ENCODE results near the gene BTBD9.

Gene BTBD9

DNA sequence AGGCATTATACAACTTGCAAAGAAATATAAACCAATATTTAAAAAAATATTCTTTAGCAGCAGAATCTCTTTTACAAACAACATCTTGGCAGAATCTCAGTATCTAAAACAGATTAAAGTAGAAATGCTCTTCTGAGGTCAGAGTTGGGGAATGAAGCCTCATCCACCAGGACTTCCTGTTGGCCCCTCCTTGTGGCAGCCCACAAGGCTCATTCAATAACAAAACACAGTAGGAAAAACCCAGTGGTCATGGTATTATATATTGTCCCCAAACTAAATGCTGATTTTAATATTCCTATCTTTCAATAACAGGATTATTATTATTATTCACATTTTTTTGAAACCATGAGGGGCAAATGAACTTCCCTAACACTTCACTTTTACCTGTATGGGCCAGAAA lies 368.6 kb downstream of the BTBD9 start:
- TF ChIP-seq, protein P1, sequence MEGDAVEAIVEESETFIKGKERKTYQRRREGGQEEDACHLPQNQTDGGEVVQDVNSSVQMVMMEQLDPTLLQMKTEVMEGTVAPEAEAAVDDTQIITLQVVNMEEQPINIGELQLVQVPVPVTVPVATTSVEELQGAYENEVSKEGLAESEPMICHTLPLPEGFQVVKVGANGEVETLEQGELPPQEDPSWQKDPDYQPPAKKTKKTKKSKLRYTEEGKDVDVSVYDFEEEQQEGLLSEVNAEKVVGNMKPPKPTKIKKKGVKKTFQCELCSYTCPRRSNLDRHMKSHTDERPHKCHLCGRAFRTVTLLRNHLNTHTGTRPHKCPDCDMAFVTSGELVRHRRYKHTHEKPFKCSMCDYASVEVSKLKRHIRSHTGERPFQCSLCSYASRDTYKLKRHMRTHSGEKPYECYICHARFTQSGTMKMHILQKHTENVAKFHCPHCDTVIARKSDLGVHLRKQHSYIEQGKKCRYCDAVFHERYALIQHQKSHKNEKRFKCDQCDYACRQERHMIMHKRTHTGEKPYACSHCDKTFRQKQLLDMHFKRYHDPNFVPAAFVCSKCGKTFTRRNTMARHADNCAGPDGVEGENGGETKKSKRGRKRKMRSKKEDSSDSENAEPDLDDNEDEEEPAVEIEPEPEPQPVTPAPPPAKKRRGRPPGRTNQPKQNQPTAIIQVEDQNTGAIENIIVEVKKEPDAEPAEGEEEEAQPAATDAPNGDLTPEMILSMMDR (IDR thresholded peaks at IDR 0.05; ENCODE audit: insufficient read depth, missing control alignments) = no peak
- FAIRE-seq = no peak
- DNase-seq (ENCODE audit: insufficient read length, low spot score) = no peak

DNA sequence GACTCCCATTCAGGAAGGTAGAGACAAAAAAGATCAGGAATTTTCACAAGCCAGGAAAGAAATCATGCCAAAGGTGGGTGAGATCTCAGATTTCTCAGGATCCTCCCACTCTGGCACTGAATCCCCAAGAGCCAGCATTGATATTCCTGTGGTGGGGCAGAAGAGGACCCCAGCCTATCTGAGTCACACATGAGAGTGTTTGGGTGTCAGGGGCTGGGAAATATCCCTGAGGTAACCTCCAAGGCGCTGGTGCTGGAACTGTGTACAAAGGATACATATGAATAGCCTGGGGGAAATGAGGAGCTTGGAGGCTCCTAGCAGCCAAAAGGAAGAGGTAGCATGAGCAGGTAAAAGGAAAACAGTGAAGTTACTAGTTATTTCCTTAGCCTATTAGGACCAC lies 369.4 kb downstream of the BTBD9 start:
- no peak for DNase-seq (ENCODE audit: insufficient read length, low spot score)
- no peak for FAIRE-seq
- TF ChIP-seq, protein P1 (IDR thresholded peaks at IDR 0.05; ENCODE audit: insufficient read depth, missing control alignments) = no peak

DNA sequence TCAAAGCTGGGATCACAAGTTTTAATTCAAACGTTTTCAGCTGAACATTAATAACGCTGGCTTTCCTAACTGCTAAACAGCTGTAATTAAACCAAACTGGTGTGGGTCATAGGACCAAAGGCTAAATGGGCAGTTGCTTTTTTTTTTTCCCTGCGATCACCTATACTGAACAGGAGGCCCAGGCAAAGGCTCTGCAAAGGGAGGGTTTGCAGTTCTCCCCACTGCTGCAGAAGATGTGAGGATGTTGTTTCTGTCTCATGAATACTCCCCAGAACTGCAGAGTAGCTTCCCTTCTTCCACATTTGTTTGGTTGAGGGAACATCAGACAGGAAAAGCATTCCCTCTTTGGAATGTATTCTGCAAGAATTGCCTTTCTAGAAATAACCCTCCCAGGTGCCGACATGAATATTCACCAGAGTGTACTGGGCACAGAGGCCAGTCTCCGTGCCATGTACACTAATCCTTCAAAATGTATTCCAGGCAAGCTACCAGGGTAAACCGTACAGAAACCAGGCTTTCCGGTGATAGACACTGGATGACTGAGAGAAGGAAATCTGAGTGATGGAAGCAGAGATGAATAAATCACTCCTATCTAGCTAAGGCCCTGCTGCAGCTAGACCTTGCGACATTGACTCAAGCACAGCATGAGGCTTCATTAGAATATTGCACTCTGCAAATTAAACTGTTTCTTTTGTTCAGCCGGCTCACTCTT lies 370.1 kb downstream of the BTBD9 start:
- FAIRE-seq = no peak

DNA sequence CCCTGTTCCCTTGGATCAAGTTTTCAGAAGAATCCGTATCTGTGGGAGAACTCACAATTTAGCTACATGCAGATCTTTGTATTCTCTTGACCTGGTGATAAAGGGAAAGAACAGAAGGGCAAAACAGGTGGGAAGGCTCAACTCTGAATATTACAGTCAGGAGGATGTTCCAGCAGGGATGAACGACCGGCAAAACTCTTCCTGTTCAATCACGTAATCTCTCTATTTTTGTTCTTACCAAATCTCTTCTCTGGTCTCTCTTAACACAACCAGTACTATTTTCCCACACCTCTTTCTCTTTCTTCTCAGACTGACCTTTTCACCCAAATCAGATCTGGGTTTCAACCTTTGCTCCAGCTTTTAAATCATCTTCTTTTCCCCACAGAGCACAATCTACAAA lies 371.4 kb downstream of the BTBD9 start:
- no peak for DNase-seq (ENCODE audit: insufficient read length, low spot score)
- TF ChIP-seq, protein P1 (IDR thresholded peaks at IDR 0.05; ENCODE audit: insufficient read depth, missing control alignments) = no peak
- no peak for FAIRE-seq

More for the DNA sequence above, 370.1 kb downstream of the BTBD9 start:
- TF ChIP-seq, protein P1 (IDR thresholded peaks at IDR 0.05; ENCODE audit: insufficient read depth, missing control alignments) = no peak
- DNase-seq (ENCODE audit: insufficient read length, low spot score) = no peak

DNA sequence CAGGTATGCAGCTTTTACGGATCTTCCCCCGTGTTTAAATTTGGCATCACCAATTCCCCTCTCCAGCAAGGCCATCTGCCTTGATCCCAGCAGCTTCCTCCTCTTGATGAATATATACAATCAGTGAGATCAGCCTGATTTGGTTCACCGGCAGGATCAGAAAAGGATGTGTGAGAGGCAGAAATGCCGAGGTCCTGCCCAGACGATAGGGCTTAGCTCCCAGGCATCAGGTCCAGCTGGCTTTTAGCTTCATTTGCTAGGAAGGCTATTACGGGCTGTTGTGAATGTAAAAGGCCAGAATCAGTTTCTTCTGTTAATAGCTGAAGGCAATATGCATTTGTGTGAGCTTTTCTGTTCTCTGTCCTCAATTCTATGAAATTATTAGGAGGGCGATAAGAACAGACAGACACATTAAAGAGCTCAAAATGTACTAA lies 372.8 kb downstream of the BTBD9 start:
- DNase-seq (ENCODE audit: insufficient read length, low spot score) (no peak), FAIRE-seq (no peak)
- TF ChIP-seq, protein P1 (IDR thresholded peaks at IDR 0.05; ENCODE audit: insufficient read depth, missing control alignments) = no peak

DNA sequence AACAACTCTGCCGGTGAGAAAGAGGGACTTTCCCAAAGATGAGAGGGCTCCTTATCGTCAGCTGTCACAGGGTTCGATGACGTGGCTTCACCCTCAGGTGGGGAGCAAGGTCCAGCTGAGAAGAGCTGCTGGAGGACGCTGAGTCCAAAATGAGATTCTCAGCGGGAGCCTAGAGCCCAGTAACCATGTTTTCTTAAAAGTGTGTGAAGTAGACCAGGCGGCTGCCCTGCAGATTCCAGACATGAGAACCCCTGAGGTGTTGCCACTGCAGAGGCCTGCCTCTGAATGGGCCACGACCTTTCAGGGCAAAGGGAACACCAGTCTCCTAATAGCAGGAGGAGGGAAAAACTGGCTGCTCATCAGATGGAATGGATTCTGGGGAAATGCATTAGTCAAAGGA lies 375.1 kb downstream of the BTBD9 start:
- no peak for DNase-seq (ENCODE audit: insufficient read length, low spot score)
- no peak for FAIRE-seq
- TF ChIP-seq, protein P1 (IDR thresholded peaks at IDR 0.05; ENCODE audit: insufficient read depth, missing control alignments) = no peak

DNA sequence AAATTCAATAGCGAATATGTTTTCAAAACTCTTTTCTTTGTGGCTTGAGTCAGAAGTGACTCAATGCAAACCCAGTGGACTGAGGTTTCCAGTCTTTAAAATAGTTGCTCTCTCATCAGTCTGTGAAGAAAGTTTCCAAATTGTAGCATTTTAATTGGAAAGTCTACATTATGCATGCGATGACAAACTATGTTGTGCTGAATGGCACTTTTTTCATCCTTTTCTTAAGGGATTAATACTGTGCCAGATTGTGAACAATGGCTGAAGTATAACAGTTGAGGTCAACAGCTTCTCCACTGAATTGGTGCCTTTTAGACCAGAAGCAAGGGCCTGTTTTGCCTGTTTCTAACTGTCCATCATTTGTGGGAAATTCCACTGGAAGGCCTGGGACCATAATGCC lies 377.1 kb downstream of the BTBD9 start:
- TF ChIP-seq, protein P1 (IDR thresholded peaks at IDR 0.05; ENCODE audit: insufficient read depth, missing control alignments) = no peak
- FAIRE-seq = no peak
- DNase-seq (ENCODE audit: insufficient read length, low spot score) = no peak
